NCI-H146 (cell line): Measurements from ENCODE around the gene GALNTL6.
"Not testable (repeated sequence)": the region's sequence is repeated elsewhere in the genome, so short reads cannot be mapped to it uniquely, and the experiment has no call there.

Source experiments
- DNase-seq: peaks from one replicate; lab custom pipeline; 2025; lab: John Stamatoyannopoulos, UW

GALNTL6 gene

DNA sequence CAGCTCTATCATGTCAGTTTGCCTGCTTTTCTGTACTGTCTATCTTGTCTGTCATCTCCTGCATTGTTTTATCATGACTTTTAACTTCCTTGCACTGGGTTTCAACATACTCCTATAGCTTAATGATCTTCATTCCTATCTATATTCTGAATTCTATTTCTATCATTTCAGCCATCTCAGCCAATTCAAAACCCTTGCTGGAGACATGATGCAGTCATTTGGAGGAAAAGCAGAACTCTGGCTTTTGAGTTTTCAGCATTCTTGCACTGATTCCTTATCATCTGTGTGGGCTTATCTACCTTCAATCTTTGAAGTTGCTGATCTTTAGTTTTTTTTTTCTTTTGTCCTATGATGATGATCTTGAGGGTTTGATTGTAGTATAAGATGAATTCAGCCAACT, 861.6 kb downstream of the GALNTL6 start:
- no peak for DNase-seq

DNA sequence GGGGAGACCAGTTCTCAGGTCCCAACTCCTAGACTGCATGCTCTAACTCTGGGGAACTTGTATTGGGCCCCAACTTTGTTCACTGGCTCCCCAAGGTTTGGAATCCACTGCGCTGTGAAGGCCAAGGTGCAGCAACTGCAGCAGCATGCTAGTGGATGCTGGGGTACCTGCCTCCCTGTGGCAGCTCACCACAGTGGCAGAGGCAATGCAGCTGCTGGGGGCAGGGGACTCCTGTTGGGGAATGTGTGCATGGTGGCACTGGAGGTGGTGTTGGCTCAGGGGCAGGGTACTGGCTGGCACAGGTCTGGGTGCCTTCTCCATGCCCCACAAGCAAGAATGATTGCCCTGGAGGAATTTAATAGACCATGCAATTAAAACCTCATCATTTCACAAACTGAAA, 862.0 kb downstream of the GALNTL6 start:
- DNase-seq = no peak

DNA sequence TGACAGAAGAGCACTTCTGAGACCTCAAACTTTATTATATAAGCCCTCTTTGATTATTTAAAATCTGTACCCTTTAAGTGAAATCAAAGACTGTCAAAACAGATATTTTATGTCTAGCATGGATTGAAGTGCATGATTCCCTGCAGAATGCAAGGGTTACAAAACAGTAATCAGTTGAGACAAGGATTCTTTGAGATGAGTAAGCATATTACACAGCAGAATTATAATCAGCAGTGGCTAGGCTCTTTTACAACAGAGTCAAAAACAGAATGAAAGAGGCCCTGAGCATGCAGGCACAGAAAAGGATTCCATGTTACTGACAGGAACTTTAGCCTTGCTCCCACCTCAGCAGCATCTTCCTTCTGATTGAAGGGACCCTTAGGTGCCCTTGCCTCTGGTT, 867.5 kb downstream of the GALNTL6 start:
- no peak for DNase-seq

DNA sequence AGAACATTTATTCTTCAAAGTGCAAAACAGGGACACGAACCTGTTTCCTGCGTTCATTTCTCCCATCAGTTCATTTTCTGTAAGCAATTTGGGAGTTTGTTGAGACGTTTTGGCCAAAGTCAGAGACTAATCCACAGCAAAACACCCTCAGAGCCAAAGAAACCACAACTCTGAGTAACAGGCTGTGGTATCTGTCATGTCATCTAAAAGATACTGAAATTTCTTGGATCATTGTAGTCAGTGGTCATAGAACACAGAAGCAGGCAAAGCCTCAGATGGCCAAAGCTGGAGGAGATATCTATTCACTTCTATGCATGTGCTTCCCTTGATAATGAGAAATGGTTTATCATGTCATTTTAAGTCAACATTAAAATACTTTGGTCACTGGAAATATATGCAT, 869.8 kb downstream of the GALNTL6 start:
- no peak for DNase-seq

DNA sequence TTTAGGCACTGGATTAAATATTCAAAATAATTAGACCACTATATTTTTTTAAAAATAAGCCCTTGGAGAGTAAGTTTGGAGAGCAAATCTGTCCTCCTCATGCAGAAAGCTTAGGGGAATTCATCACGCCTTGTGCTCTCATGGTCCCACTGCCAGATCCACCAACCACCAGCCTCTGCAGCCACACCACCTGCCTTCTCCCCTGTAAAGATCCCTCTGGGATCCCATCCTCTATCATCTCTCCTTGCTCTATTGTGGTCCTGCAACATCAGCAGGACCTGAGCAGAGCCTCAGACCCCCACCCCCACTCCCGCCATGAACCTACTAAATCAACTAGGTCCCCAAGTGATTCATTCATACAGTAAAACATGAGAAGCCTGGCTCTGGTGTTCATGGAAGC, 872.8 kb downstream of the GALNTL6 start:
- no peak for DNase-seq

DNA sequence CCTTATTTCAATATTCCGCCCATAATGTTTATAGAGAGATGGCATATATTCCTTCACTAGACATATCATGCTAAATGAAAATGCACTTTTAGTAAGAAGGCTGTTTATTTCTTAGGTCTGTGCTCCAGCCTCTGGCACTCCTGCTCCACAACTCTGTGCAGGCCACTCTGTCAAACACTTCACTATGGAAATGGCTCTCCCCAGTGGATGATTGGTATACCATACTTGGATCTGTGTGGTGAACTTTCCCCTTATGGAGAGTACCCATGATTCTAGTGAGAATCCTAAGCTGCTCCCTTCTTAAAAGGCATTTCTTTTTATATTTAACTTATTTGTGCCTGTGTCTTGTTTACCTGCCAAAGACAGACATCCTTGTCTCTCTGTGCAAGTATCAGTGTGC, 875.3 kb downstream of the GALNTL6 start:
- DNase-seq = peak; percentile 10

DNA sequence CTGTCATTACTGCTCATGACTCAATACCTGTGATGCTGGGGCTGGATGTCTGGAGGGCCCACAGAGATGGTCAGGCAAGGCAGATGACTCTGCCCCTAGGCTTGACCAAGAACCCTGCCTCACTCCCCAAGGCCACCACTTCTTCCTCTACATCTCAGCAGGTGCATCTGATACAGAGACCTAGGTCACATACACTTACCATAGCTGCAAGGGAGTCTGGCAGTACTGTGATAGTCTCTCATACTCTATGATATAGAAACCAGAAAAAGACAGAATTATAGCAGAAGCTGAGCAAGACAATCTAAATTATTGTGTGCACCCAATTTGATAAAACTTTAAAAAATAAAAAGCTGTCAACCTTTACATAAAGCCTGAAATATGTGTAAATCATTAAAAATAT, 878.3 kb downstream of the GALNTL6 start:
- no peak for DNase-seq

DNA sequence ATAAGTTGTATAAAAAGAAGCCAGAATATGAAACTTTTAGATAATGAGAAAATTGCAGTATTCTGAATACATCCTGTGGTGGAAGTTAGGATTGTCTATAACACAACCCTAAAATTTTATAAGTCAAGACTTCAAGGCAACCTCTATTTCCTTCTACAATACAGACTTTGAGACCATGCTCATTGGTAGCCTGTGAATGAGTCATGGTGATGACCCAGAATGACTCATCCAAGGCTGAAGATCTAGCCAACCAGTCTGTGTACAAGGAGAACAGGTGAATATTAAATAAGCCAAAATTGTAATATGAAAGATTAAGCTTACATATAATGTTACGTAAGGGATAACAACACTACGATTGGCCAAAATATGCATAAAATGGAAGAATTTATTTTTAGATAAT, 879.5 kb downstream of the GALNTL6 start:
- DNase-seq = no peak

DNA sequence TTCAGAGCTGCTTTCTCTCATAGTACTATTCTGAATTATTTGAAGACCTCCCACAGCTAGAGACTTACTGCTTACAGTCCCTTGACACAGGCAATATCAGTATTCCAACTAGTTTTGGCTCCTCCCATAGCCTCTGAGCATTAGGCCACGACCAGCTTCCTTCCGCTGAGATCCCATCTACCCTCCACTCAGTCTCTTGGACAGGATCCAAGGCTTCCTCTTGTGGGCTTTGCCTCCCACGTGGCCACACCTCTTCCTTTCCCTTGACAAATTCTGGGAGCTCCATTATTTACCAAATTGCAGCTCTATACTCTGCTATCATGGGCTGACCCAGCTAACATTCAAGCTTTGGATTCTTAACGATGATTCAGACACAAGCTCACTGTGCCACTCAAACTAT, 885.1 kb downstream of the GALNTL6 start:
- DNase-seq = no peak

DNA sequence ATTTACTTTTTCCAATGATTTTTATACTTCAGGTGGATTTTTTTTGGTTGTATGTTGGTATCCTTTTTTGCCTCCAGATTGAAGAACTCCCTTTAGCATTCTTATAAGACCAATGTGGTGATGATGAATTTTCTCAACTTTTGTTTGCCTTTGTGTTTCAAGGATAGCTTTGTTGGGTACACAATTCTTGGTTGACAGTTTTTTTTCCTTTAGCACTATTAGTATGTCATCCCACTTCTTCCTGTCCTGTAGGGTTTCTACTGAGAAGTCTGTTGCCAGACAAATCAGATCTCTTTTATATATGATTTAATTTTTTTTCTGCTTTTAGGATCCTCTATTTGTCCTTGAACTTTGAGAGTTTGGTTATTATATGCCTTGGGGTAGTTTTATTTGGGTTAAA, 892.4 kb downstream of the GALNTL6 start:
- no peak for DNase-seq

DNA sequence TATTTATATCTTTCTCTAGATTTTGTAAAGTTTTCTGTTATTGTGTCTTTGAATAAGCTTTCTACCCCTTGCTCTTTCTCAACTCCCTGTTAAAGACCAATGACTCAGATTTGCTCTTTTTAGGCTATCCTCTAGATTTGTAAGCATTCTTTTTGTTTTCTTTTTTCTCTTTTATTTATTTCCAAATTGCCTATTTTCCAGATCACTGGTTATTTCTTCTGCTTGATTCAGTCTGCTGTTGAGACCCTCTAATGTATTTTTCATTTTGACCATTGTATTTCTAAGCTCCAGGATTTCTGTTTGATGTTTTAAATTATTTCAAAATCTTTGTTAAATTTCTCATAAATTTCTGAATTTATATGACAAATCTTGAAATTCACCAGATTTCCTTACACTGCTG, 892.8 kb downstream of the GALNTL6 start:
- DNase-seq = no peak

DNA sequence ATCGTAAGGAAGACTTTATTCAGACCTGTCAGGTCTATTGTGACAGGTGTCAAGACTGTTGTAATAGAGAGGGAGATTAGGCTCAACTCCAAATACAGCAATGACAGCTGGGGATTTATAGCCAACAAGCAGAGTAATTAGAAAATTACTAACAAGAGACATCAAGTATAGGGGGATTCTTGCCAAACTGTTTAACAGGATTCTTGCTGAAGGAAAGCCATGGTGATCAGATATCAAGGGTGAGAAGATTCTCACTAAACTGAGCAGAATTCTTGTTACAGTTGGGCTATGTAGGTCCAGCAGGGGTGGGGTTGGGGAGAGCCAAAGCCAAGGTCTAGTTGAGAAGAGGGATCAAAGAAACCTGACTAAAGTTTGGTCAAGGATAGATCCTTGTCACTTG, 894.4 kb downstream of the GALNTL6 start:
- peak; percentile 60 for DNase-seq

DNA sequence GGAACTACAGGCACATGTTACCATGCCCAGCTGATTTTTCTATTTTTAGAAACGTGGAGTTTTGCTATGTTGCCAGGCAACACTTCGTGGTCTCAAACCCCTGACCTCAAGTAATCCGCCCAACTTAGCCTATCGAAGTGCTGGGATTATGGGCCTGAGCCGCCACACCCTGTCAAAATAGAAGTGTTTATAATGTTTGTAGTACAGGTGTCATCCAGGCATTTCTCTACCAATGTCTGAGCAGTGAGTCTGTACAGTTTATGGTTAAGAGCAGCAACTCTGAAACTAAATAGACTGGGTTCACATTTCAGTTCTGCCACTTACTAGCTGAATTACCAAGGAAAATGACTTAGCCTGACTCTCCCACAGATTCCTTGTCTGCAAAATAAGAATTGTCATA, 895.0 kb downstream of the GALNTL6 start:
- no peak for DNase-seq

DNA sequence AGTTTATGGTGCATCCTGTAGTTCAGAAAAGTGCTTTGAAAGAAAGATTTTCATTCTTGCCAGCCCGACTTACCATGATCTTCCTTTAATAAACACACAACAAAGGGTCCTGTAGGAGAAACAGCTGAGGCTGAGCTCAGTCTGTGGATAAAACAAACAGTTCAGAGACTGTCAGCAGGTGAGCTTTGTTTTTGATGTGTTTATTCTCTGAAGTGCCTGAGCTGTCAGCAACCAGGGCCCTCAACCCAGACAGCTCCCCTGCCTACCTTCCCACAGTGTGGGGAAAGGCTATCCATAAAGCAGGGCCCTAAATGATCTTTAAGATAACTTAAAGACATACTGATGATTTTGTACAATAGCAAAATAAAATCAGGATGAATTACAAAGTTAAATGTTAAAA, 896.2 kb downstream of the GALNTL6 start:
- peak; percentile 83 for DNase-seq

DNA sequence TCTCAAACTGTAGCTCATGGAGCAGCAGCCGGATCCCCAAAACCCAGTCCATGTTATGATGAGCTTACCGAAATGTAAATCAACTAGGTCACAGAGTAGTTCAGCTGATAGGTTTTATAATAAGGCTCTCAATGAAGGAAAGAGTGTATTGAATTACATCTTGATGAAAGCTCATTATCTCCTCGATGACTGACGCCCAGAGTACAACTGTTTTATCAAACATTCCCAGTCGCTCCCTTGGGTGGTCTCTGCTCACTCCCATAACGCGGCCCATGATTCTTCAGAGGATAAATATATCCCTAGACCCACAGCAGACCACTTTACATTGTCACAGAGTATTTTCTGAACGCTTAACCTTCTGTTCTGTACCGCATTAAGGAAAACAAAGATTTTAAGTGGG, 903.1 kb downstream of the GALNTL6 start:
- no peak for DNase-seq

DNA sequence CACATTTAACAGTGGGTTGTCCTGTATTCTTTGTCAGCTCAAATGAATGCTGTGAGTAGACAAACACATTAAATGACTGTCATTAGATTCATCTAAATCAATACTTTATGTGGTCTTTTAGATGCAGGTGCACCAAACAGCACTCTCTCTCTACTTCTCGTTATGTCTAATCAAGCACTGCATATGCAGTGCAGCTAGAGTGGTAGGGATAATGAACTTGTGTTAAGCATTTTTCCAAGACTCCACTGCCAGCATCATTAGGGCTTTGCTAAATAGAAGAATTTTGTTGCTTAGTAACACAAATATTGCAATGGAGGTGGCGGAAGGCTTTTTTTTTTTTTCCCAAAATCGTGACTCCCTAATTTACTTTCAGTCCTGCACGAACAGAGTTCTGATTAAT, 908.5 kb downstream of the GALNTL6 start:
- DNase-seq = peak; percentile 90

DNA sequence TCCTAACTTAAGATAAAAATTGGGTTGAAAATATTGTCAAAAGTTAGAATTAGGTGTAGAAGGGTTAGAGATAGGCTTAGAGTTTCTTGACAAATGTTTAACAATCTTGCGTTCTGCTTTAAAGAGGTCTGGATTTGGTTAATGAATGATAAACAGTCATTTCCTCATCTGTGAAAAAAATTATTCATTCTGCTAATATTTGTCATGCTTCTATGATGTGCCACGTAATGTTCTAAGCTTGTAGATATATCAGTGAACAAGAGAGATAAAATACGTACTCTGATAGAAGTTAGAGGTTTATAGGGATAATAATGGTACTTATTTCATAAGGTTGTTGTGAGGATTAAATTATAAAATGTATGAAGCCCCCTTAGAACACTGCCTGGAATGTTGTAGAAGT, 912.4 kb downstream of the GALNTL6 start:
- no peak for DNase-seq

DNA sequence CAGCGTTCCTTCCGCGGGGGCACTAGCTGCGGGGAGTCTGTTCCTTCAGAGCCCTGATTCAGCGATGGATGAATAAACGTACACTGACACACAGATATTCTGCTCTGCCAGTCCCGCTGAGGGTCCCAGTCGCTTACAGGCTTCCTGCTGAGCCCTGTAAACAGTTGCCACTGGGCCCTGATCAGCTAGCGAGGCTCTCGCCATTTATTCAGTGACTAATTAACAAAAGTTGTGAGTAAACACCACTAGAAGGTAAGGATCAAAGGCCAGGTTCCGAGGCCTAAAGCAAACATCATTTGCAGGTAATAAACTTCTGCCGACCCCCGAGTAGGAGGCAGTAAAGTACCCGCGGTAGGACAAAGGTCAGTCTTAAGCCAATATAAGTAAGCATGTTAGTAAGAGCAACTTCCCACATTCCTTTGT, 912.8 kb downstream of the GALNTL6 start:
- DNase-seq = peak; percentile 84

DNA sequence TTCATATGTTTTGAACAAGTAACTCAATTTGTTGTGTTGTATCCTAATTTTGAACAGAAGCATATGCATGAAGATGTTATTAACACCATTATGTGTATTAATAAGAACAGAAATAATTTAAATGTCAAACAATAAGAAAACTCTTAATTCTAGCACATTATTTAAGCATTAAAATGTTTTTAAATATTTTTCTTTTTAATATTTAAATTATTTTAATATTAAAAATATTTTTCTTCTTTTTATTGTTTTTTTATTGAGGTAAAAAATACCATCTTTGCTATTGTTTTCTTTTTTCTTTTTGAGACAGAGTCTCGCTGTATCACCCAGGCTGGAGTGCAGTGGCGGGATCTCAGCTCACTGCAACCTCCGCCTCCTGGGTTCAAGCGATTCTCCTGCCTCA, 914.4 kb downstream of the GALNTL6 start:
- no peak for DNase-seq

DNA sequence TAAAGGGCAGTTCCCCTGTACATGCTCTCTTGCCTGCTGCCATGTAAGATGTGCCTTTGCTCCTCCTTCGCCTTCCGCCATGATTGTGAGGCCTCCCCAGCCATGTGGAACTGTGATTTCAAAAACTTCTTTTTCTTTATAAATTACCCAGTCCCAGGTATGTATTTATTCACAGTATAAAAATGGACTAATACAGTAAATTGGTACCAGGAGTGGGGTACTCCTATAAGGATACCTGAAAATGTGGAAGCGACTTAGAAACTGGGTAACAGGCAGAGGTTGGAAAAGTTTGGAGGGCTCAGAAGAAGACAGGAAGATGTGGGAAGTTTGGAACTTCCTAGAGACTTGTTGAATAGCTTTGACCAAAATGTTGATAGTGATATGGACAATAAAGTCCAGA, 920.4 kb downstream of the GALNTL6 start:
- DNase-seq = not testable (repeated sequence)

DNA sequence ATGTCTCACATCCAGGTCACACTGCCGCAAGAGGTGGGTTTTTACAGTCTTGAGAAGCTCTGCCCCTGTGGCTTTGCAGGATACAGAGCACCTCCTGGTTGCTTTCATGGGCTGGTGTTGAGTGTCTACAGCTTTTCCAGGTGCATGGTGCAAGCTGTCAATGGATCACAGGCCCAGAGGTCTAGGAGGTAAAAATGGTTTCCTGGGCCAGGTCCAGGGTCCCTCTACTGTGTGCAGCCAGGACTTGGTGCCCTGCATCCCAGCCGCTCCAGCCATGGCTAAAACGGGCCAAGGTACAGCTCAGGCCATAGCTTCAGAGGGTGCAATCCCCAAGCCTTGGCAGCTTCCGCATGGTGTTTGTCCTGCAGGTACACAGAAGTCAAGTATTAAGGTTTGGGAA, 921.4 kb downstream of the GALNTL6 start:
- DNase-seq = no peak

DNA sequence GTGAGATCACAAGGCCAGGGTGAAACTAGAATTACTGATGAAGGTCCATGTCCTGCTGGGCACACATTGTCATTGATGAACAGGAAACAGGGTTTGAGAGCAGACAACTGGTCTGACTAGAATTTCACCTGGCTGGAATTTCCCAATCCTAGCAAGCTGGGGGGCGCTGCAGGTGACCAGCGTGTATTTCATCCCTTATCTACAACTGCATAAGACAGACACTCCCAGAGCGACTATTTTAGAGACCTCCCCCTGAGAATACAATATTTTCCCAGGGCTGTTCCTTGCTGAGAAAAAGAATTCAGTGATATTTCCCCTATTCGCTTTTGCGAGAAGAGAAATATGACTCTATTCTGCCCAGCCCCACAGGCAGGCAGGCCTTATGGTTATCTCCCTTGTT, 922.8 kb downstream of the GALNTL6 start:
- no peak for DNase-seq

DNA sequence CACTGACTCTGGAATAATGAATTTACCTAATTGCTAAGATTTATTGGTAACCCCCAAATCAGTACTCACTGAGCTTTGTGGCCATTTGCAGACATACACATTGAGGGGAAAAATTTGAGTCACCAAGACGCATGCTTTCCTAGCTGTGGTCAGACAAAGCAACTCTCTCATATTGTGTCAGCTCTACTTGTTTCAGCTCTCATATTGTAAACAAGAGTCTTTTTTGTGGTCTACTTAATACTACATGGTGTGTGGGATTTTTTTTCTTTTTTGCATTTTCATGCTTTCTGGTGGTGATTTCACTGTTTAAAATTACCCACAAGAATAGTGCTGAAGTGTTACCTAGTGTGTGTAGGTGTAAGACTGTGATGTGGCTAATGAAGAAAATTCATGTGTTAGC, 927.2 kb downstream of the GALNTL6 start:
- DNase-seq = no peak

DNA sequence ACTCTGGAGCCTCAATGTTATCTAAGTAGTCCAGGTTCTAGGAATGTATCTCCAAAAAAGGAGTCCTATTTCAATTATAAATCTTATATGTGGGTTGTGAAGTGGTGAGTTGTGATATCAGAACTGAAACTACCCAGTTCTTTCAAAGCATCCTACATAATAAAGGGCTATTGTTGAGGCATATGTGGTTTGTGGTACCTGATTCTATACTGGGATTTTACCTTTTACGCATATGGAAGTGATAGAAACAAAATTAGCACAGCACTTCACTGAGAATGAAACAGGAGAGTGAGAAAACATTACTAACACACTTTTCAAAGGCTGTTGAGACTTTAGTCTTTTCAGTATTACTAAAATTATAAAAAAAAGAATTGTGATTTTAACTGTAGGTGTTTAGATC, 937.7 kb downstream of the GALNTL6 start:
- no peak for DNase-seq

DNA sequence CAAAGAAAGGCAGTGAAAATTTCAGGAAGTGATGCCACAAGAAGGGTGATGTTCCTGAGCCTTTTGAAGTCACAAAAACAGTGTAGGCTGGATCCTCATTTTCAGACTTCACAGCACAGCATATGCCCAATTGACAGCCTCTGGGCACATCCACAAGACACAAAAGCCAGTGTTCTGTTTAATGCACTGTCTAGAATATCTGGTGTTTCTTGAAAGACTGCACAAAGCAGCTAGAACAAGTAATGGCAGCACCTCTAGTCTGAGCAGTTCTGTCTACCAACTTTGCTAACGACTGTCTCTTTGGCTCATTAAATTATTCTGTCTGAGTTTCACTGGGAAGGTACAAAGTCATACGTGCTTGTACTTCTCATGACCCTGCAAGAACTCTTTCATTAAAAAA, 938.3 kb downstream of the GALNTL6 start:
- DNase-seq = no peak
